A673 (cell line): ENCODE measurements around the gene KCNG1.

Experiments used
- EZH2 ChIP-seq: fragments of 200-600 bp; sonication (generic); IDR thresholded peaks from 2 replicates; pipeline ENCODE4 v1.6.1; 2017; ENCODE audit warnings: borderline replicate concordance, low read depth, mild to moderate bottlenecking, mixed read lengths, antibody characterized with exemption, low read length; ENCODE audit not compliant: poor library complexity, severe bottlenecking
- TF ChIP-seq, protein P1 (sequence below): fragments of 300-800, 200-600 bp; sonication (generic); conservative IDR thresholded peaks from 2 replicates; pipeline ENCODE4 v1.5.1; 2017; ENCODE audit warnings: low read depth, mild to moderate bottlenecking, antibody characterized with exemption, low read length, moderate library complexity, mixed read lengths

DNA sequence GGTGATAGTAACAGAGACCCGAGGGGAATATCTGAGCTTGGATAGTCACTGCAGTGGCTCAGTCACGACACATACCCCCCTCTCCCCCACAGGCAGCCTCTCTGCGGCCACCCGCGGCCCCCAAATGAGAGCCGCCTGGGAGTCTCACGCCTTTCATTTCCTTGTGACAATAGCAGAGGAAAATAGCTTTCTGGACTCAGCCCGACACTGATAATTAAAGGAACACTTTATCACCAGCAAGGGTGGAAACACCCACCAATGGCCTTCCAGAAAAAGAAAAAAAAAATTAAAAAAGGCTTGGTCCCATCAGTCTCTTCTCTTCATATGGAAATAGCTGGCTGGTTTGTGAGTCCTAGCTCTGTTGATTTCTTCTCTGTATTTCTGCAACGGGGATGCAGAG is 35.1 kb upstream of the KCNG1 start:
- TF ChIP-seq, protein P1, sequence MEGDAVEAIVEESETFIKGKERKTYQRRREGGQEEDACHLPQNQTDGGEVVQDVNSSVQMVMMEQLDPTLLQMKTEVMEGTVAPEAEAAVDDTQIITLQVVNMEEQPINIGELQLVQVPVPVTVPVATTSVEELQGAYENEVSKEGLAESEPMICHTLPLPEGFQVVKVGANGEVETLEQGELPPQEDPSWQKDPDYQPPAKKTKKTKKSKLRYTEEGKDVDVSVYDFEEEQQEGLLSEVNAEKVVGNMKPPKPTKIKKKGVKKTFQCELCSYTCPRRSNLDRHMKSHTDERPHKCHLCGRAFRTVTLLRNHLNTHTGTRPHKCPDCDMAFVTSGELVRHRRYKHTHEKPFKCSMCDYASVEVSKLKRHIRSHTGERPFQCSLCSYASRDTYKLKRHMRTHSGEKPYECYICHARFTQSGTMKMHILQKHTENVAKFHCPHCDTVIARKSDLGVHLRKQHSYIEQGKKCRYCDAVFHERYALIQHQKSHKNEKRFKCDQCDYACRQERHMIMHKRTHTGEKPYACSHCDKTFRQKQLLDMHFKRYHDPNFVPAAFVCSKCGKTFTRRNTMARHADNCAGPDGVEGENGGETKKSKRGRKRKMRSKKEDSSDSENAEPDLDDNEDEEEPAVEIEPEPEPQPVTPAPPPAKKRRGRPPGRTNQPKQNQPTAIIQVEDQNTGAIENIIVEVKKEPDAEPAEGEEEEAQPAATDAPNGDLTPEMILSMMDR: no peak
- no peak for TF ChIP-seq EZH2
